Ishikawa (cell line): ENCODE data around the gene NTRK3.

Experiments used
- CEBPB ChIP-seq: IDR thresholded peaks from 2 replicates; pipeline ENCODE4 v1.6.1; 2012
- EP300 ChIP-seq: IDR thresholded peaks from 2 replicates; pipeline ENCODE4 v1.6.1; 2012; ENCODE audit warnings: borderline replicate concordance
- TEAD4 ChIP-seq: IDR thresholded peaks from 2 replicates; pipeline ENCODE4 v1.6.1; 2012
- YY1 ChIP-seq: IDR thresholded peaks from 2 replicates; pipeline ENCODE4 v1.6.1; 2012; ENCODE audit warnings: low read depth
- TF ChIP-seq, protein P1 (sequence below): IDR thresholded peaks from 2 replicates; pipeline ENCODE4 v1.6.1; 2012; ENCODE audit warnings: low read depth, mild to moderate bottlenecking
- TF ChIP-seq, protein P2 (sequence below): IDR thresholded peaks from 2 replicates; pipeline ENCODE4 v1.6.1; 2012

DNA sequence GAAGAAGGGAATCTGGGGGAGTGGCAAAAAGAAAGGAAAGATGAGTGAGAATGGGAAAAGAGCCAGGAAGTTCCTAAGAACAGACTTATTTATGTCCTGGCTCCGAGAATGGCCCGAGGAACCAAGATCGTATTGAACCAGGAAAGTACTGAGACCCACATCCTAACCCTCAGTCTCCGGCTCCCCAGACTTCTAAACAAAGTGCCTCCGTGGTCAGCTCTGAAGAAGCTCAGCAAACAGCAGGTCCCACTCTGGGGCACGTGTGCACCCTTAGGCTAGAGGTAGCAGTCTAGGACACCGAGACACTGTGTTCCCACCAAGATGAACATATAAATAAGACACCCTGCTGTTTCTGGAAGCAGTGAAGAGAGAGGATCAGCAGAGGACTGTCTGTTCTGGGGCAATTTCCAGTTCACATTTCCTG lies 307.4 kb downstream of the NTRK3 start:
- TF ChIP-seq TEAD4 (no peak), CEBPB (no peak), YY1 (no peak), EP300 (no peak)
- TF ChIP-seq, protein P1, sequence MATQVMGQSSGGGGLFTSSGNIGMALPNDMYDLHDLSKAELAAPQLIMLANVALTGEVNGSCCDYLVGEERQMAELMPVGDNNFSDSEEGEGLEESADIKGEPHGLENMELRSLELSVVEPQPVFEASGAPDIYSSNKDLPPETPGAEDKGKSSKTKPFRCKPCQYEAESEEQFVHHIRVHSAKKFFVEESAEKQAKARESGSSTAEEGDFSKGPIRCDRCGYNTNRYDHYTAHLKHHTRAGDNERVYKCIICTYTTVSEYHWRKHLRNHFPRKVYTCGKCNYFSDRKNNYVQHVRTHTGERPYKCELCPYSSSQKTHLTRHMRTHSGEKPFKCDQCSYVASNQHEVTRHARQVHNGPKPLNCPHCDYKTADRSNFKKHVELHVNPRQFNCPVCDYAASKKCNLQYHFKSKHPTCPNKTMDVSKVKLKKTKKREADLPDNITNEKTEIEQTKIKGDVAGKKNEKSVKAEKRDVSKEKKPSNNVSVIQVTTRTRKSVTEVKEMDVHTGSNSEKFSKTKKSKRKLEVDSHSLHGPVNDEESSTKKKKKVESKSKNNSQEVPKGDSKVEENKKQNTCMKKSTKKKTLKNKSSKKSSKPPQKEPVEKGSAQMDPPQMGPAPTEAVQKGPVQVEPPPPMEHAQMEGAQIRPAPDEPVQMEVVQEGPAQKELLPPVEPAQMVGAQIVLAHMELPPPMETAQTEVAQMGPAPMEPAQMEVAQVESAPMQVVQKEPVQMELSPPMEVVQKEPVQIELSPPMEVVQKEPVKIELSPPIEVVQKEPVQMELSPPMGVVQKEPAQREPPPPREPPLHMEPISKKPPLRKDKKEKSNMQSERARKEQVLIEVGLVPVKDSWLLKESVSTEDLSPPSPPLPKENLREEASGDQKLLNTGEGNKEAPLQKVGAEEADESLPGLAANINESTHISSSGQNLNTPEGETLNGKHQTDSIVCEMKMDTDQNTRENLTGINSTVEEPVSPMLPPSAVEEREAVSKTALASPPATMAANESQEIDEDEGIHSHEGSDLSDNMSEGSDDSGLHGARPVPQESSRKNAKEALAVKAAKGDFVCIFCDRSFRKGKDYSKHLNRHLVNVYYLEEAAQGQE: no peak
- TF ChIP-seq, protein P2, sequence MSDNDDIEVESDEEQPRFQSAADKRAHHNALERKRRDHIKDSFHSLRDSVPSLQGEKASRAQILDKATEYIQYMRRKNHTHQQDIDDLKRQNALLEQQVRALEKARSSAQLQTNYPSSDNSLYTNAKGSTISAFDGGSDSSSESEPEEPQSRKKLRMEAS: no peak
